Liver (tissue), 3 donors: ENCODE data around the gene MAP6.

Source experiments
- EGR1 ChIP-seq, 2 donors: IDR thresholded peaks; 2 replicates each; pipeline ENCODE4 v1.6.1; 2016 to 2018; ENCODE audit warnings: antibody characterized with exemption in 2 of 2, low read depth in 2 of 2
- FOXA1 ChIP-seq: IDR thresholded peaks from 2 replicates; pipeline ENCODE4 v1.6.1; 2016; ENCODE audit warnings: antibody characterized with exemption
- GABPA ChIP-seq, 2 donors: IDR thresholded peaks in 1 of 2; conservative IDR thresholded peaks in 1 of 2; 2 replicates each; pipeline ENCODE4 v1.6.1; 2016; ENCODE audit warnings: antibody characterized with exemption in 2 of 2, mild to moderate bottlenecking in 1 of 2, moderate library complexity in 1 of 2
- JUND ChIP-seq, 2 donors: IDR thresholded peaks; 2 replicates each; pipeline ENCODE4 v1.6.1; 2016; ENCODE audit warnings: antibody characterized with exemption in 2 of 2
- MAX ChIP-seq: IDR thresholded peaks from 2 replicates; pipeline ENCODE4 v1.6.1; 2016; ENCODE audit warnings: antibody characterized with exemption
- RAD21 ChIP-seq, 2 donors: IDR thresholded peaks; 2 replicates each; pipeline ENCODE4 v1.6.1; 2016; ENCODE audit warnings: antibody characterized with exemption in 2 of 2, mild to moderate bottlenecking in 2 of 2
- RXRA ChIP-seq, 2 donors: IDR thresholded peaks; 2 replicates each; pipeline ENCODE4 v1.6.1; 2017 to 2018; ENCODE audit warnings: antibody characterized with exemption in 2 of 2, mild to moderate bottlenecking in 1 of 2
- SP1 ChIP-seq: IDR thresholded peaks from 2 replicates; pipeline ENCODE4 v1.6.1; 2018; ENCODE audit warnings: antibody characterized with exemption, mild to moderate bottlenecking
- TAF1 ChIP-seq: conservative IDR thresholded peaks from 2 replicates; pipeline ENCODE4 v1.6.1; 2016; ENCODE audit warnings: antibody characterized with exemption, mild to moderate bottlenecking
- YY1 ChIP-seq: IDR thresholded peaks from 2 replicates; pipeline ENCODE4 v1.6.1; 2016; ENCODE audit warnings: antibody characterized with exemption, mild to moderate bottlenecking
- ZBTB33 ChIP-seq: IDR thresholded peaks from 2 replicates; pipeline ENCODE4 v1.6.1; 2016; ENCODE audit warnings: antibody characterized with exemption
- TF ChIP-seq, protein P1 (sequence below): fragments of 150-350 bp; IDR thresholded peaks from 2 replicates; pipeline ENCODE4 v1.5.1; 2017; ENCODE audit warnings: improper control_type of control experiment, low read depth, low read length; ENCODE audit not compliant: missing input control
- TF ChIP-seq, protein P2 (sequence below): IDR thresholded peaks from 2 replicates; pipeline ENCODE4 v1.6.1; 2016; ENCODE audit warnings: antibody characterized with exemption, mild to moderate bottlenecking
- TF ChIP-seq, protein P3 (sequence below): IDR thresholded peaks from 2 replicates; pipeline ENCODE4 v1.6.1; 2016; ENCODE audit warnings: antibody characterized with exemption
- donor health status: healthy.
- donor health status: healthy.

DNA sequence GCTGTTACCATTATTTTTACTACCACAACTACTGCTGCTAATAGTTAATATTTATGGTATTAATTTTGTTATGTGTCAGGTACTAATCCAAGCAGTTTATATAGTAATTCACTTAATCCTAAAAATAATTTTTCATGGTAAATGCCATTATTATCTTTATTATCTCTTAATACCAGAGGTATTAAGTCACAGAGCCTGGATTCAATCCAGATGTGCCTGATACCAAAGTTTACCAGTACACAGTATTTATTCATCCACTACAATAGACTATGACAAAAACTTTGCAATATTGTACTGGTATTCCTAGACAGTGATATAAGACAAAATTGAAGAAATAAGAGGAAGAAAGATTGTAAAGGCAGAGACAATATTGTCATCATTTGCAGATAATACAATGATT lies 24.5 kb downstream of the MAP6 start:
- TF ChIP-seq, protein P1, sequence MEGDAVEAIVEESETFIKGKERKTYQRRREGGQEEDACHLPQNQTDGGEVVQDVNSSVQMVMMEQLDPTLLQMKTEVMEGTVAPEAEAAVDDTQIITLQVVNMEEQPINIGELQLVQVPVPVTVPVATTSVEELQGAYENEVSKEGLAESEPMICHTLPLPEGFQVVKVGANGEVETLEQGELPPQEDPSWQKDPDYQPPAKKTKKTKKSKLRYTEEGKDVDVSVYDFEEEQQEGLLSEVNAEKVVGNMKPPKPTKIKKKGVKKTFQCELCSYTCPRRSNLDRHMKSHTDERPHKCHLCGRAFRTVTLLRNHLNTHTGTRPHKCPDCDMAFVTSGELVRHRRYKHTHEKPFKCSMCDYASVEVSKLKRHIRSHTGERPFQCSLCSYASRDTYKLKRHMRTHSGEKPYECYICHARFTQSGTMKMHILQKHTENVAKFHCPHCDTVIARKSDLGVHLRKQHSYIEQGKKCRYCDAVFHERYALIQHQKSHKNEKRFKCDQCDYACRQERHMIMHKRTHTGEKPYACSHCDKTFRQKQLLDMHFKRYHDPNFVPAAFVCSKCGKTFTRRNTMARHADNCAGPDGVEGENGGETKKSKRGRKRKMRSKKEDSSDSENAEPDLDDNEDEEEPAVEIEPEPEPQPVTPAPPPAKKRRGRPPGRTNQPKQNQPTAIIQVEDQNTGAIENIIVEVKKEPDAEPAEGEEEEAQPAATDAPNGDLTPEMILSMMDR = no peak
- TF ChIP-seq TAF1 (no peak), SP1 (no peak), RAD21 (IDR thresholded peaks at IDR 0.05) (no peak), GABPA (IDR thresholded peaks at IDR 0.05 in 1 of 2, conservative IDR thresholded peaks at IDR 0.05 in 1 of 2) (no peak), EGR1 (IDR thresholded peaks at IDR 0.05; ENCODE audit: low read depth in 2 of 2) (no peak), YY1 (no peak), JUND (IDR thresholded peaks at IDR 0.05) (no peak), ZBTB33 (no peak), RXRA (IDR thresholded peaks at IDR 0.05) (no peak), FOXA1 (no peak), MAX (no peak)
- TF ChIP-seq, protein P2, sequence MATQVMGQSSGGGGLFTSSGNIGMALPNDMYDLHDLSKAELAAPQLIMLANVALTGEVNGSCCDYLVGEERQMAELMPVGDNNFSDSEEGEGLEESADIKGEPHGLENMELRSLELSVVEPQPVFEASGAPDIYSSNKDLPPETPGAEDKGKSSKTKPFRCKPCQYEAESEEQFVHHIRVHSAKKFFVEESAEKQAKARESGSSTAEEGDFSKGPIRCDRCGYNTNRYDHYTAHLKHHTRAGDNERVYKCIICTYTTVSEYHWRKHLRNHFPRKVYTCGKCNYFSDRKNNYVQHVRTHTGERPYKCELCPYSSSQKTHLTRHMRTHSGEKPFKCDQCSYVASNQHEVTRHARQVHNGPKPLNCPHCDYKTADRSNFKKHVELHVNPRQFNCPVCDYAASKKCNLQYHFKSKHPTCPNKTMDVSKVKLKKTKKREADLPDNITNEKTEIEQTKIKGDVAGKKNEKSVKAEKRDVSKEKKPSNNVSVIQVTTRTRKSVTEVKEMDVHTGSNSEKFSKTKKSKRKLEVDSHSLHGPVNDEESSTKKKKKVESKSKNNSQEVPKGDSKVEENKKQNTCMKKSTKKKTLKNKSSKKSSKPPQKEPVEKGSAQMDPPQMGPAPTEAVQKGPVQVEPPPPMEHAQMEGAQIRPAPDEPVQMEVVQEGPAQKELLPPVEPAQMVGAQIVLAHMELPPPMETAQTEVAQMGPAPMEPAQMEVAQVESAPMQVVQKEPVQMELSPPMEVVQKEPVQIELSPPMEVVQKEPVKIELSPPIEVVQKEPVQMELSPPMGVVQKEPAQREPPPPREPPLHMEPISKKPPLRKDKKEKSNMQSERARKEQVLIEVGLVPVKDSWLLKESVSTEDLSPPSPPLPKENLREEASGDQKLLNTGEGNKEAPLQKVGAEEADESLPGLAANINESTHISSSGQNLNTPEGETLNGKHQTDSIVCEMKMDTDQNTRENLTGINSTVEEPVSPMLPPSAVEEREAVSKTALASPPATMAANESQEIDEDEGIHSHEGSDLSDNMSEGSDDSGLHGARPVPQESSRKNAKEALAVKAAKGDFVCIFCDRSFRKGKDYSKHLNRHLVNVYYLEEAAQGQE = no peak
- TF ChIP-seq, protein P3, sequence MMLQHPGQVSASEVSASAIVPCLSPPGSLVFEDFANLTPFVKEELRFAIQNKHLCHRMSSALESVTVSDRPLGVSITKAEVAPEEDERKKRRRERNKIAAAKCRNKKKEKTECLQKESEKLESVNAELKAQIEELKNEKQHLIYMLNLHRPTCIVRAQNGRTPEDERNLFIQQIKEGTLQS = no peak
